D721Med (cell line): ENCODE measurements around the gene MANF.

Source experiments
- DNase-seq: peaks from one replicate; pipeline ENCODE4 v3.0.0; 2011; ENCODE audit warnings: low spot score; ENCODE audit not compliant: insufficient read length
- FAIRE-seq: peaks from 2 replicates; lab custom pipeline; 2011; peaks lifted over from hg19 to GRCh38; lab: Jason Lieb, UNC
- TF ChIP-seq, protein P1 (sequence below): IDR thresholded peaks from 2 replicates; pipeline ENCODE4 v1.5.1; 2012; ENCODE audit warnings: mild to moderate bottlenecking, control low read depth; ENCODE audit not compliant: insufficient read depth; ENCODE audit errors: missing control alignments

The MANF gene

DNA sequence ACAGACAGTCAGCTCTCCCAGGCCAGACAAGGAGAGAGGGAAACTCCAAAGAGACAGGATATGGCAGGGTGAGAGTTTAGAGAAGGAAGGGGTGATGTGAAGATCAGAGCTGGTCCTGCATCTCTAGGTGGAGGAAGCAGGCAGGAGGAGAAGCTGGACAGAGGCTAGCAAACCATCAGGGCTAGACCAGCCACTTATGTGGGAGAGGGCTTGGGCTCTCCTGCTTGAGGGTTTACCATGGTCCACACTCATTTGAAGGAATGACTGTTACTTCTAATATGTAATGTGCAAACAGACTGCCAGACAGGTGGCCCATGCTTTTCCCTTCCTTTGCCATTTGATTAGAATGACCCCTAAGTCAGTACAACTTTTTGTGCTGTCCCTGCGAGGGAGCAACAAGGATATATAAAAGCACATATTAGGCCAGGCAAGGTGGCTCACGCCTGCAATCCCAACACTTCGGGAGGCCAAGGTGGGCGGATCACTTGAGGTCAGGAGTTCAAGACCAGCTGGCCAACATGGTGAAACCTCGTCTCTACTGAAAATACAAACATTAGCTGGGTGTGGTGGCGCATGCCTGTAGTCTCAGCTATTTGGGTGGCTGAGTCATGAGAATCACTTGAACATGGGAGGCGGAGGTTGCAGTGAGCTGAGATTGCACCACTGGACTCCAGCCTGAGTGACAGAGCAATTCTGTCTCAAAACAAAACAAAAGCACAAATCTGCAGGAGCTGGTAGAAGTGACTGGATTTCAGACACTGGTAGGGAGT lies 41.0 kb upstream of the MANF start:
- DNase-seq (no peak), FAIRE-seq (no peak)
- TF ChIP-seq, protein P1, sequence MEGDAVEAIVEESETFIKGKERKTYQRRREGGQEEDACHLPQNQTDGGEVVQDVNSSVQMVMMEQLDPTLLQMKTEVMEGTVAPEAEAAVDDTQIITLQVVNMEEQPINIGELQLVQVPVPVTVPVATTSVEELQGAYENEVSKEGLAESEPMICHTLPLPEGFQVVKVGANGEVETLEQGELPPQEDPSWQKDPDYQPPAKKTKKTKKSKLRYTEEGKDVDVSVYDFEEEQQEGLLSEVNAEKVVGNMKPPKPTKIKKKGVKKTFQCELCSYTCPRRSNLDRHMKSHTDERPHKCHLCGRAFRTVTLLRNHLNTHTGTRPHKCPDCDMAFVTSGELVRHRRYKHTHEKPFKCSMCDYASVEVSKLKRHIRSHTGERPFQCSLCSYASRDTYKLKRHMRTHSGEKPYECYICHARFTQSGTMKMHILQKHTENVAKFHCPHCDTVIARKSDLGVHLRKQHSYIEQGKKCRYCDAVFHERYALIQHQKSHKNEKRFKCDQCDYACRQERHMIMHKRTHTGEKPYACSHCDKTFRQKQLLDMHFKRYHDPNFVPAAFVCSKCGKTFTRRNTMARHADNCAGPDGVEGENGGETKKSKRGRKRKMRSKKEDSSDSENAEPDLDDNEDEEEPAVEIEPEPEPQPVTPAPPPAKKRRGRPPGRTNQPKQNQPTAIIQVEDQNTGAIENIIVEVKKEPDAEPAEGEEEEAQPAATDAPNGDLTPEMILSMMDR, result no peak

DNA sequence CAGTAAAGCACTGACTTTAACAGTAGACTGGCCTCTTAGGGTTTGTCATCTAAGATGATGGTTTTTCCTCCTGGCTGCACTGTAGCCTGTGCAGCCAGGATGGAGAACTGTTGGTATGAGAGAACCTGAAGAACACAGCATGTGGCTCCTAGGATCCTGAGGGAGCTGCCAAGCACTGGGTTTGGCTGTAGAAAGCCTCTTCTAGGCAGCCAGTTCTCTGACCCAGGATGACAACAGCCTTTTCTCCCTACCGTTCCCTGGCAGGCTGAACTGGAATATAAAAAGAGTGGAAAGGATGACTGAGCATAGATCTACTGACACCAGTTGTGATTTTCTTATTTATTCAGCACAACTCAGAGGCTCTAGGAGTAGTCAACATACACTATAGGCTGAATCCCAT lies 34.3 kb upstream of the MANF start:
- DNase-seq, result no peak
- no peak for FAIRE-seq
- TF ChIP-seq, protein P1, result no peak

DNA sequence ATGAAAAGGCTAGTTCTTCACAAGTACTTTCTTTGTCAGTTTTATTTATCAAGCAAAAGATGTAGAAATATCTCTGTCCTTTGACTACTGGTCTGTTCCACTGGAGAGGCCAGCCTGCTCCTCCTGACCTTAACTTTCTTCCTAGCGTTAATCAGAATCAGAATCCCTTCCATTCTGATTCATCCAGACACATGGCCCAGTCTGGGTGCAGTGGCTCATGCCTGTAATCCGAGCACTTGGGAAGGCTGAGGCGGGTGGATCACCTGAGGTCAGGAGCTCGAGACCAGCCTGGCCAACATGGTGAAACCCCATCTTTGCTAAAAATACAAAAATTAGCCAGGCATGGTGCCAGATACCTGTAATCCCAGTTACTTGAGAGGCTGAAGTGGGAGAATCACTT lies 32.0 kb upstream of the MANF start:
- DNase-seq, result no peak
- TF ChIP-seq, protein P1, result no peak
- FAIRE-seq, result no peak

DNA sequence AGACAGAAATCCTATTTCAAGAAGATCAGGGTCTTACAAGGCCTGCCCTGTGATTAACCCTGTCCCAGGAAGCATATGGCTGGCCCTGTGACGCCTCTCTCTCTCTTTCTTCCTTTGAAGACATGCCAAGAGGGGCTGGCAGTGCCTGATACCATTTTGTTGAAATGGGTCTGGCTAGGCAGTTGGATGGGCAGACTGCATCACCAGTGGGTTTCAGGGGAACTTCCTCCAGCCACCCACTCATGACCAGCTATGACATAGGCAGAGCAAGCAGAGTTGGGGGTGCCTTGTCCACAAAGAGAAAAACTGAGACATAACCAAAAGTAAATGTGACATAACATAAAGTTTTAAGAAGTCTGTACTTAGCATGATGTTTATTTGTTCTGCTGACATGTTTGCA lies 31.4 kb upstream of the MANF start:
- DNase-seq (no peak), FAIRE-seq (no peak)
- TF ChIP-seq, protein P1, result no peak

DNA sequence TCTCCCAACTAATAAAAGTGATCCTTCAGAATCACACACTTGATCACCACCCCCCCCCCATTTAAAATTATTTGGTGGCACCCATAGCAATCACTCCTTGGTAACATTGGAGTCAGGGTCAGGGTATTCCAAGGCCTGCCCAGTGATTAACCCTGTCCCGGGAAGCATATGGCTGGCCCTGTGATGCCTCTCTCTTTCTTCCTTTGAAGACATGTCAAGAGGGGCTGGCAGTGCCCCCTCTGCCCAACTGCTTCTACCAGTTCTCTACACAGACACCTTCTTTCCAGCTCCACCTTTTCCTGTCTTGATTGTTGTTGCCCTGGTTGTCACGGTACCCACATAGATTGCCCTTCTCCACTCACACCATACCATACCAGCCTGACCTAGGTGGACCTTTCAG lies 30.9 kb upstream of the MANF start:
- FAIRE-seq (no peak), DNase-seq (no peak)
- TF ChIP-seq, protein P1, result no peak

DNA sequence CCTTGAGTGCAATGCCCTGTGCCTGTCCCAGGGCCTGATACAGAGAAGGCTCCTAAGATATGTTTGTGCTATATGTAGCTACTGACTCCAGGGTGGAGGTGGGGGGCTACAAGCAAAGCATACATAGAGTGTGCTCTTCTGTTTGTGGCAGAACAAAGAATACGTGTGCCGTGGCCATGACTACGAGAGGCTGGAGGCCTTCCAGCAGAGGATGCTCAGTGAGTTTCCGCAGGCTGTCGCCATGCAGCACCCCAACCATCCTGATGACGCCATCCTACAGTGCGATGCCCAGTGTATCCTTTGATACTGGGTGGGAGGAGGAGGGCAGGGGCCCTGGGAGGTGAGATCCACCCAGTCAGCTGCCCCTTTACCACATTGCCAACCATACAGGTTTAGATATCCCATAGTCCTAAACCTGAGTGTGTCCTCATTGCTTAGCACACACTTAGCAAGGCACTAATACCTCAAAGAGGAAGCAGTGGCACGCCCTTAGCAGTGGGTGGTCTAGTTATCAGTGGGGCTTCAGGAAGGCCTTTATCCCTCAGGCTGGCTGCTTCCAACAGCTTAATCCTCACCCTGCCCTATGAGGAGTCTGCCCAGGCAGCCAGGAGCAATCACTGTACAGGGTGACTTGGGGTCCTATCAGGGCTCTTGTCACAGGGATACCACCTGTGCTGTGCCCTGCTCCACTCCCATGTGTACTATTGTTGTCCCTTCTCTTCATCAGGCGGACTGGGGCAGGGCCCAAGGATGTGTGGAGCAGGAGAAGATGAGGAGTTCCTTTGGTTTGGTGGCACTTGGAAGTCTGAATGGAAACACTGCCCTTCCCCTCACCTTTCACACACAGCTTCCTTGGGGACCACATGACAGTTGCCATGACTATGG lies 30.1 kb upstream of the MANF start:
- DNase-seq (no peak), FAIRE-seq (no peak)
- TF ChIP-seq, protein P1, result no peak
